ENCODE results near the gene LY6G5C.
"Not testable (repeated sequence)": the region's sequence is repeated elsewhere in the genome, so short reads cannot be mapped to it uniquely, and the experiment has no call there.

GRCh38 chr6:31709157-31709556 lies 28.3 kb upstream of the LY6G5C start:
- TF ChIP-seq, protein P1, sequence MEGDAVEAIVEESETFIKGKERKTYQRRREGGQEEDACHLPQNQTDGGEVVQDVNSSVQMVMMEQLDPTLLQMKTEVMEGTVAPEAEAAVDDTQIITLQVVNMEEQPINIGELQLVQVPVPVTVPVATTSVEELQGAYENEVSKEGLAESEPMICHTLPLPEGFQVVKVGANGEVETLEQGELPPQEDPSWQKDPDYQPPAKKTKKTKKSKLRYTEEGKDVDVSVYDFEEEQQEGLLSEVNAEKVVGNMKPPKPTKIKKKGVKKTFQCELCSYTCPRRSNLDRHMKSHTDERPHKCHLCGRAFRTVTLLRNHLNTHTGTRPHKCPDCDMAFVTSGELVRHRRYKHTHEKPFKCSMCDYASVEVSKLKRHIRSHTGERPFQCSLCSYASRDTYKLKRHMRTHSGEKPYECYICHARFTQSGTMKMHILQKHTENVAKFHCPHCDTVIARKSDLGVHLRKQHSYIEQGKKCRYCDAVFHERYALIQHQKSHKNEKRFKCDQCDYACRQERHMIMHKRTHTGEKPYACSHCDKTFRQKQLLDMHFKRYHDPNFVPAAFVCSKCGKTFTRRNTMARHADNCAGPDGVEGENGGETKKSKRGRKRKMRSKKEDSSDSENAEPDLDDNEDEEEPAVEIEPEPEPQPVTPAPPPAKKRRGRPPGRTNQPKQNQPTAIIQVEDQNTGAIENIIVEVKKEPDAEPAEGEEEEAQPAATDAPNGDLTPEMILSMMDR (conservative IDR thresholded peaks at IDR 0.05) = not testable (repeated sequence)
- TF ChIP-seq EZH2 (IDR thresholded peaks at IDR 0.05; ENCODE audit: low read depth) = not testable (repeated sequence)

All from PC-9 (cell line).